SU-DHL-6 (cell line): ENCODE data around the gene SUSD2.

ENCODE experiments used
- H2AFZ ChIP-seq: fragments of 200-600 bp; sonication (generic); 2 replicates; pipeline ENCODE4 v1.6.1; 2014; ENCODE audit warnings: low read depth, mild to moderate bottlenecking, moderate library complexity, mixed read lengths, antibody characterized with exemption, low read length; ENCODE audit not compliant: severe bottlenecking
- H3F3A ChIP-seq: fragments of 200-600 bp; shearing (Covaris generic); 2 replicates; pipeline ENCODE4 v1.6.0; 2016; ENCODE audit warnings: antibody characterized with exemption, mild to moderate bottlenecking; ENCODE audit not compliant: insufficient read depth
- H3K27ac ChIP-seq: fragments of 200-600 bp; sonication (generic); 2 replicates; pipeline ENCODE4 v1.5.1; 2016; ENCODE audit warnings: low read depth, mild to moderate bottlenecking, low read length, moderate library complexity, mixed read lengths
- H3K27me3 ChIP-seq: fragments of 200-600 bp; sonication (generic), shearing (Covaris generic); 2 replicates; pipeline ENCODE4 v1.6.0; 2014; ENCODE audit warnings: mild to moderate bottlenecking, low read length
- H3K36me3 ChIP-seq: fragments of 200-600 bp; sonication (generic); 2 replicates; pipeline ENCODE4 v1.6.1; 2014; ENCODE audit warnings: mild to moderate bottlenecking, low read length, mixed read lengths
- H3K4me2 ChIP-seq: fragments of 300-600, 200-600 bp; shearing (Covaris generic), sonication (generic); 2 replicates; pipeline ENCODE4 v1.6.0; 2014; ENCODE audit warnings: low read length, low read depth, mild to moderate bottlenecking; ENCODE audit not compliant: poor library complexity, severe bottlenecking
- H3K4me3 ChIP-seq: fragments of 200-600 bp; sonication (generic); 2 replicates; pipeline ENCODE4 v1.5.1; 2014; ENCODE audit warnings: antibody characterized with exemption, low read length, mild to moderate bottlenecking, mixed read lengths; ENCODE audit not compliant: insufficient read depth, poor library complexity, severe bottlenecking
- H3K79me2 ChIP-seq: fragments of 200-600 bp; sonication (generic); 2 replicates; pipeline ENCODE4 v1.6.1; 2014; ENCODE audit warnings: mild to moderate bottlenecking, low read length, moderate library complexity; ENCODE audit not compliant: insufficient read depth
- H3K9ac ChIP-seq: fragments of 200-600 bp; sonication (generic); 2 replicates; pipeline ENCODE4 v1.7.0; 2014; ENCODE audit warnings: mild to moderate bottlenecking, low read length
- H3K9me2 ChIP-seq: fragments of 200-600 bp; sonication (generic); replicated peaks from 2 replicates; pipeline ENCODE4 v1.6.1; 2014; ENCODE audit warnings: low read length; ENCODE audit not compliant: insufficient read depth
- H3K9me3 ChIP-seq: fragments of 200-600 bp; sonication (generic); 2 replicates; pipeline ENCODE4 v1.6.1; 2014; ENCODE audit warnings: low read length, mixed read lengths; ENCODE audit not compliant: insufficient read depth
- H4K20me1 ChIP-seq: fragments of 200-600 bp; sonication (generic); 2 replicates; pipeline ENCODE4 v1.6.1; 2014; ENCODE audit warnings: low read depth, mild to moderate bottlenecking, antibody characterized with exemption, low read length, moderate library complexity, mixed read lengths
- CTCF ChIP-seq: fragments of 200-600 bp; sonication (generic); IDR thresholded peaks from one replicate; pipeline ENCODE4 v1.5.1; 2017; ENCODE audit warnings: antibody characterized with exemption, mild to moderate bottlenecking, low read length, moderate library complexity; ENCODE audit not compliant: insufficient read depth, poor library complexity, severe bottlenecking
- EZH2phosphoT487 ChIP-seq: fragments of 200-600 bp; sonication (generic), shearing (Covaris generic); conservative IDR thresholded peaks from 2 replicates; pipeline ENCODE4 v1.6.1; 2018; ENCODE audit warnings: mild to moderate bottlenecking, antibody characterized with exemption, low read length, moderate library complexity, mixed read lengths

The SUSD2 gene

GRCh38 chr22:24225951-24226350, 44.7 kb downstream of the SUSD2 start:
- Histone ChIP-seq H3K4me3 (no peak overlapping the region), H3K9me2 (no peaks in the 10 kb centered on the region), H2AFZ (no peak overlapping the region), H3K27ac (no peak overlapping the region), H3K4me2 (no peak overlapping the region), H3K79me2 (no peaks in the 10 kb centered on the region), H3K9ac (no peak overlapping the region), H3F3A (no peaks in the 10 kb centered on the region), H3K36me3 (no peaks in the 10 kb centered on the region), H3K27me3 (no peaks in the 10 kb centered on the region), H3K9me3 (no peaks in the 10 kb centered on the region), H4K20me1 (no peaks in the 10 kb centered on the region)
- TF ChIP-seq EZH2phosphoT487 (no peak), CTCF (no peak)

DNA sequence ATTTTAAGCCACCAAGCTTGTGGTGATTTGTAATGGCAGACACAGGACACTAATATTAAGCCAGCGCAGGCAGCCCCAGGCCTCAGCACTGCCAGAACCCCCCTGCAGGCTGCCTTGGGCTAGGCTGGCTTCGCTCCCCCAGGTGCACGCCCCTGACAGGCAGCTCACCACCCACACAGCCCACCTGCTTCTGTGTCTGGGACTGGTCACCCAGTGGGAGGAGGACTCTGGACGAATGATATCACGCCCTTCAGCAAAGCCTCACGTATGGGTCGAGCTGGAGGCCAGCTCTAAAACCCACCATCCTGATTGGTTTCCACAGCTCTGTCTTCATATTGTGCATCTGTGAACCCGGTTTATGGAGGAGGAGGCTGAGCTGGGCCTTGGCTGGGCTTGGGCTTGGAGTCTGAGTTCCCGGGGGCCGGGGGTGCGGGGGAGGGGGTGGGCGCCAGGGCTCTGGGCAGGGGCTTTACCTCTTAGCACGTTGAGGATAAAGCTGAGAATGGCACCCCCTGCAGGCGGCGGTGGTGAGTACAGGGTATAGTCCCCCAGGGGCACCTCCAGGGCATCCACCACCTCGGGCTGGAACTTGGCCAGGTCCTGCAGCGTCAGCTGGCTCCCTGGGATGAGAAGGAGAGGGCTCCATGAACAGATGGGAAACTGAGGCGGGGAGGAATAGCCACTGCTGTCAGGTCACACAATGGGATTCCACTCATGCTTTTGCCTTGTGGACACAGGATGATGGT, 49.8 kb downstream of the SUSD2 start:
- Histone ChIP-seq H3K9ac (no peak overlapping the region), H3F3A (no peaks in the 10 kb centered on the region), H2AFZ (no peak overlapping the region), H3K4me2 (no peak overlapping the region), H3K9me3 (no peaks in the 10 kb centered on the region), H3K9me2 (no peaks in the 10 kb centered on the region), H3K27ac (no peak overlapping the region), H3K36me3 (no peaks in the 10 kb centered on the region), H3K79me2 (no peaks in the 10 kb centered on the region), H3K27me3 (no peaks in the 10 kb centered on the region), H3K4me3 (no peak overlapping the region), H4K20me1 (no peaks in the 10 kb centered on the region)
- TF ChIP-seq CTCF (peak; percentile 38), EZH2phosphoT487 (no peak)

DNA sequence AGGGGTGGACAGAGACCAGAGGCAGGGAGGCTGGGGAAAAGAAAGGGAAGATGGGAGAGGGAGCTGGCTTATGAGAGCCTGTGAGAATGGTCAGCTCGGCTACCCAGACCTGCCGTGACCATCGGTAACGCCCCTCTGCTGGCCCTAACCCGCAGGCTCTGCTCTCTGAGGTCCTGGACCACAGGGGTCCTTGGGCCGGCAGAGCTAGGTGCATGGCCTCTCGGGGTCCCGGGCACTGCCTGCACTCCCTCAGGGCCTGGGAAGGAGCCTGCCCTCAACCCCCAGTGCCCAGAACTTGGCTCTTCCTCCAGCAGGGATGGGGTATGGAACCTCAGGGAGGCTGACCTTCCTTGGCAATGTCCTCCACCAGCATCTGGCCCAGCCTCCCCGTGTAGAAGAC, 50.4 kb downstream of the SUSD2 start:
- Histone ChIP-seq H3K79me2 (no peaks in the 10 kb centered on the region), H3F3A (no peaks in the 10 kb centered on the region), H3K27me3 (no peaks in the 10 kb centered on the region), H3K4me3 (no peak overlapping the region), H4K20me1 (no peaks in the 10 kb centered on the region), H3K36me3 (no peaks in the 10 kb centered on the region), H2AFZ (no peak overlapping the region), H3K27ac (no peak overlapping the region), H3K9me2 (no peaks in the 10 kb centered on the region), H3K9ac (no peak overlapping the region), H3K9me3 (no peaks in the 10 kb centered on the region), H3K4me2 (no peak overlapping the region)
- TF ChIP-seq EZH2phosphoT487 (no peak), CTCF (no peak)
